Measurements from ENCODE around the gene RRP1.

- TF ChIP-seq EZH2phosphoT487 (conservative IDR thresholded peaks at IDR 0.05; ENCODE audit: low read length) (no peak), CTCF (IDR thresholded peaks at IDR 0.05; ENCODE audit: insufficient read depth, low read length, poor library complexity, severe bottlenecking) (no peak)
Measured at GRCh38 chr21:43783098-43783700, 6.2 kb upstream of the RRP1 start.
